Transverse colon (tissue), 3 donors: Measurements from ENCODE around the gene LORICRIN.

ENCODE experiments used
- EP300 ChIP-seq: sonication (generic); formaldehyde crosslinking; IDR thresholded peaks from one replicate; pipeline ENCODE4 v1.6.1; 2017; ENCODE audit warnings: antibody characterized with exemption, low read depth
- TF ChIP-seq, protein P1 (sequence below), 5 experiments: fragments of 200-600 bp in 3 of 5; fragments of 450-650 bp in 2 of 5; sonication (generic) in 3 of 5; IDR thresholded peaks; 1 replicate in 2 of 5; 2 replicates in 3 of 5; pipeline ENCODE4 v1.5.1; 2016 to 2017; ENCODE audit warnings: antibody characterized with exemption in 5 of 5, inconsistent platforms in 3 of 5, mild to moderate bottlenecking in 2 of 5, moderate library complexity in 1 of 5

DNA sequence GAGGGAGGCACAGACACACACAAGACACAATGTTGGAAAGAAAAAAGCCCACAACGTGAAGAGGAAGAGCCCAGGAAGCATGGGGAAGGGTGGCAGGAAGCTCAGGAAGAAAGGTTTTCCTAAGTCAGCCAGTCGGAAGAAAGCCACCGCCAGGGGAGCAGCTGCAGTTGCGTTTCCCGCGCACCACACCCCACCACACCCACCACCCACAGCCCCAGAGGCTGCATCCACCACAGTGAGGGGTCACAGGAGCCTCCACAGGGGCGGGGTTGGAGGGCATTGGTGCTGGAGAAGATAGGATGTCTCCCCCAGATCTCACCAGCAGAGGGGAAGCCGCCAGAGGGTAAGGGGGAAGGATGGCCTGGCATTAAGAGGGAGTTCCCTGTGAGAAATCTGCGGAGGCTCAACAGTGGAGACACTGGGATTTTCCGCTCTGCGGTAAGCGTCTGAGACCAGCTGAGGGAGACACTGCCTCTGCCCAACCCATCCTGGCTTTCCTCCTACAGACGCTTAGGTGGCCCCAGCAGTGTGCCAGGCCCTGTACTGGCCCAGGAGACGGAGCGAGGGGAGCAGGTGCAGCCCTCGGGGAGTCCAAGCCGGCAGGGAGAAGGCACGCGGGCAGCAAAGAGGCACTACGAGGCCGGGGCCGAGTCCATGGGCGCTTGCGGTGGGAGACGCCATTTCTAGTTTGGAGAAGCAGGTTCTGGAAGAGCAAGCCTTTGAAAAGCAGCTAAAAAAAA, 33.4 kb downstream of the LORICRIN start:
- TF ChIP-seq, protein P1, sequence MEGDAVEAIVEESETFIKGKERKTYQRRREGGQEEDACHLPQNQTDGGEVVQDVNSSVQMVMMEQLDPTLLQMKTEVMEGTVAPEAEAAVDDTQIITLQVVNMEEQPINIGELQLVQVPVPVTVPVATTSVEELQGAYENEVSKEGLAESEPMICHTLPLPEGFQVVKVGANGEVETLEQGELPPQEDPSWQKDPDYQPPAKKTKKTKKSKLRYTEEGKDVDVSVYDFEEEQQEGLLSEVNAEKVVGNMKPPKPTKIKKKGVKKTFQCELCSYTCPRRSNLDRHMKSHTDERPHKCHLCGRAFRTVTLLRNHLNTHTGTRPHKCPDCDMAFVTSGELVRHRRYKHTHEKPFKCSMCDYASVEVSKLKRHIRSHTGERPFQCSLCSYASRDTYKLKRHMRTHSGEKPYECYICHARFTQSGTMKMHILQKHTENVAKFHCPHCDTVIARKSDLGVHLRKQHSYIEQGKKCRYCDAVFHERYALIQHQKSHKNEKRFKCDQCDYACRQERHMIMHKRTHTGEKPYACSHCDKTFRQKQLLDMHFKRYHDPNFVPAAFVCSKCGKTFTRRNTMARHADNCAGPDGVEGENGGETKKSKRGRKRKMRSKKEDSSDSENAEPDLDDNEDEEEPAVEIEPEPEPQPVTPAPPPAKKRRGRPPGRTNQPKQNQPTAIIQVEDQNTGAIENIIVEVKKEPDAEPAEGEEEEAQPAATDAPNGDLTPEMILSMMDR (IDR thresholded peaks at IDR 0.05) = no peak
- TF ChIP-seq EP300 = no peak
